K562 (cell line): ENCODE measurements around the gene DSC1. TPM values are rescaled to one million over a fixed set of nuclear protein-coding genes. Genes with fewer than 3 reads are reported as not detected.

Experiments used
- ATAC-seq: fragments of 200-7000 bp; cut with Tn5 transposase; 3 replicates; pipeline ENCODE4 v1.9.1; 2020; ENCODE audit warnings: moderate library complexity
- BruUV-seq: library from RNA; stranded (reverse); fragments of 400-500 nt; replicated peaks from 2 replicates; lab custom pipeline; 2021; lab: Mats Ljungman, UMichigan
- CTCF ChIA-PET: fragments of 300-600 bp; formaldehyde crosslinking; extraction: SDS; loops from one replicate; lab custom pipeline; 2021; ENCODE audit warnings: low intra/inter-chr PET ratio; lab: Yijun Ruan, JAX
- POLR2A ChIA-PET: fragments of 300-600, 350-650 bp; sonication (Branson Sonifier 250); formaldehyde crosslinking; extraction: SDS; loops from one replicate; lab custom pipeline; 2021; ENCODE audit warnings: antibody characterized with exemption, inconsistent platforms; lab: Yijun Ruan, JAX
- DNase-seq, 4 experiments: peaks; one replicate each; pipeline versions ENCODE4 v3.0.0 to v3.0.0-alpha.2; 2011 to 2018; ENCODE audit warnings: low spot score in 3 of 4, mixed read lengths in 3 of 4; ENCODE audit errors: extremely low read depth in 1 of 4
- FAIRE-seq: peaks from 2 replicates; lab custom pipeline; 2011; peaks lifted over from hg19 to GRCh38; lab: Jason Lieb, UNC
- H2AFZ ChIP-seq: 2 replicates; pipeline ENCODE4 v1.6.0; 2011; ENCODE audit warnings: low read depth, low read length, control low read depth, inconsistent platforms
- H3K27ac ChIP-seq: fragments of 200-600 bp; 3 replicates; pipeline ENCODE4 v1.8.0; 2011; ENCODE audit warnings: low read depth, mild to moderate bottlenecking, control low read depth, inconsistent platforms, low read length, moderate library complexity, mixed read lengths; ENCODE audit errors: extremely low read depth
- H3K27me3 ChIP-seq, 2 experiments: fragments of 300-600 bp in 1 of 2; 2 replicates in 1 of 2; 3 replicates in 1 of 2; pipeline versions ENCODE4 v1.6.0 to v1.8.0; 2011; ENCODE audit warnings: inconsistent platforms in 2 of 2, low read length in 2 of 2, mild to moderate bottlenecking in 1 of 2, mixed read lengths in 1 of 2, moderate library complexity in 1 of 2; ENCODE audit not compliant: control insufficient read depth in 2 of 2, insufficient read depth in 2 of 2
- H3K36me3 ChIP-seq: fragments of 300-600 bp; 3 replicates; pipeline ENCODE4 v1.8.0; 2011; ENCODE audit warnings: mild to moderate bottlenecking, low read length, inconsistent platforms; ENCODE audit not compliant: control insufficient read depth, insufficient read depth
- H3K4me1 ChIP-seq, 2 experiments: fragments of 200-600 bp in 1 of 2; replicated peaks in 1 of 2; 2 replicates in 1 of 2; 3 replicates in 1 of 2; pipeline versions ENCODE4 v1.5.1 to v1.8.0; 2011; ENCODE audit warnings: inconsistent platforms in 2 of 2, low read length in 2 of 2, mild to moderate bottlenecking in 1 of 2, mixed read lengths in 1 of 2, moderate library complexity in 1 of 2; ENCODE audit not compliant: control insufficient read depth in 2 of 2, insufficient read depth in 2 of 2
- H3K4me2 ChIP-seq: 2 replicates; pipeline ENCODE4 v1.6.1; 2011; ENCODE audit warnings: low read length, control low read depth, inconsistent platforms, mixed read lengths; ENCODE audit not compliant: insufficient read depth
- H3K4me3 ChIP-seq: fragments of 200-600 bp; sonication (generic), shearing (Covaris generic); 2 replicates; pipeline ENCODE4 v1.5.1; 2016; ENCODE audit warnings: control low read depth, inconsistent platforms
- H3K79me2 ChIP-seq: fragments of 200-600 bp; 3 replicates; pipeline ENCODE4 v1.8.0; 2011; ENCODE audit warnings: low read length, inconsistent platforms; ENCODE audit not compliant: control insufficient read depth, insufficient read depth
- H3K9ac ChIP-seq, 2 experiments: 2 replicates each; pipeline versions ENCODE4 v1.6.0 to v1.6.1; 2011; ENCODE audit warnings: low read depth in 2 of 2, low read length in 2 of 2, control low read depth in 1 of 2, inconsistent platforms in 1 of 2, mild to moderate bottlenecking in 1 of 2, mixed read lengths in 1 of 2; ENCODE audit not compliant: insufficient read depth in 1 of 2
- H3K9me1 ChIP-seq: one replicate; pipeline ENCODE4 v1.6.0; 2011; ENCODE audit warnings: inconsistent platforms, mild to moderate bottlenecking, low read length, moderate library complexity; ENCODE audit not compliant: control insufficient read depth, insufficient read depth
- H3K9me3 ChIP-seq: replicated peaks from 2 replicates; pipeline ENCODE4 v1.5.1; 2011; ENCODE audit warnings: low read depth, low read length, inconsistent platforms; ENCODE audit not compliant: control insufficient read depth, insufficient read depth
- H4K20me1 ChIP-seq: replicated peaks from 2 replicates; pipeline ENCODE4 v1.6.1; 2011; ENCODE audit warnings: low read length, inconsistent platforms, mixed read lengths; ENCODE audit not compliant: control insufficient read depth, insufficient read depth
- DNMT1 ChIP-seq: fragments of 450-650 bp; IDR thresholded peaks from 2 replicates; pipeline ENCODE4 v1.6.1; 2016; ENCODE audit warnings: antibody characterized with exemption, mild to moderate bottlenecking
- ID3 ChIP-seq, 2 experiments: fragments of 250-450 bp in 1 of 2; fragments of 450-650 bp in 1 of 2; sonication (Bioruptor Pico) in 1 of 2; IDR thresholded peaks; 2 replicates each; pipeline versions ENCODE4 v1.6.1 to v1.8.0; 2016 to 2021; ENCODE audit warnings: mild to moderate bottlenecking in 2 of 2, moderate library complexity in 2 of 2, missing compliant biosample characterization in 1 of 2, missing genetic modification characterization in 1 of 2
- NR2C1 ChIP-seq, 2 experiments: fragments of 450-650 bp; IDR thresholded peaks; 2 replicates each; pipeline ENCODE4 v1.6.1; 2017; ENCODE audit warnings: mild to moderate bottlenecking in 2 of 2, antibody characterized with exemption in 1 of 2, inconsistent platforms in 1 of 2, missing compliant biosample characterization in 1 of 2, missing genetic modification characterization in 1 of 2
- ZNF41 ChIP-seq: fragments of 250-450 bp; sonication (Bioruptor Pico); conservative IDR thresholded peaks from 2 replicates; pipeline ENCODE4 v1.4.0; 2020; ENCODE audit warnings: mild to moderate bottlenecking
- WGBS: fragments of 100-300 bp; shearing (Covaris generic); methylation state at CpG from one replicate; pipeline ENCODE4 v1.1.6; 2016; ENCODE audit warnings: low coverage, mixed read lengths; ENCODE audit not compliant: insufficient coverage; ENCODE audit errors: missing lambda C conversion rate; 5-methylcytosine and 5-hydroxymethylcytosine counted together
- in situ Hi-C: fragments of 300-500 bp; cut with MboI; formaldehyde crosslinking; loops from 4 replicates; pipeline ENCODE4 v1.15.0; 2018; ENCODE audit warnings: inconsistent platforms, mixed read lengths
- intact Hi-C: fragments of 100-400 bp; cut with micrococcal nuclease; formaldehyde crosslinking; loops from 2 replicates; pipeline ENCODE4 v1.14.2; 2022
- polyA plus RNA-seq, 8 experiments: library from polyadenylated mRNA; depleted of rRNA in 4 of 8; stranded (reverse) in 5 of 8; unstranded in 3 of 8; fragments of >200 nt; fragmentation: Nextera tagmentation in 2 of 8; fragmentation: Illumina TruSeq in 1 of 8; extraction: Ambion mirVana in 2 of 8; extraction: Trizol in 1 of 8; gene quantifications; 2 replicates each; pipeline versions ENCODE4 v1.2.1 to v1.2.3, GENCODE V29; 2011 to 2014; ENCODE audit warnings: inconsistent platforms in 1 of 8, missing spikeins in 1 of 8
- total RNA-seq, 7 experiments: library from RNA; depleted of rRNA in 6 of 7; stranded (reverse); fragments of >200 nt in 6 of 7; fragmentation: Illumina TruSeq in 2 of 7; extraction: Trizol in 2 of 7; gene quantifications; 2 replicates each; pipeline versions ENCODE4 v1.2.1 to v1.2.3, GENCODE V29; 2011 to 2021; ENCODE audit warnings: low replicate concordance in 1 of 7

DSC1 gene
- total and polyA plus RNA-seq, 9 of the 15 experiments (the other 6 are each of a cell fraction or from before 2014, with no cell fraction given), result 0.04 to 0.07 (median 0.05) TPM; not detected in 4

- Histone ChIP-seq H3K4me3 (no peak overlapping the region), H3K4me1 (peaks cover 4 to 6% of the 10 kb centered on the region in 2 experiments; a peak in 3 of 5 replicates), H3K9ac (no peak overlapping the region), H3K4me2 (no peak overlapping the region), H3K36me3 (no peaks in the 10 kb centered on the region), H3K27me3 (no peaks in the 10 kb centered on the region), H3K9me1 (no peaks in the 10 kb centered on the region), H3K27ac (no peak overlapping the region), H3K9me3 (no peaks in the 10 kb centered on the region), H2AFZ (no peak overlapping the region), H4K20me1 (no peaks in the 10 kb centered on the region), H3K79me2 (no peaks in the 10 kb centered on the region)
- CTCF ChIA-PET, result no interaction called here
- in situ Hi-C loops (no loop called here), intact Hi-C loops (no loop called here)
- FAIRE-seq (no peak), DNase-seq (no peak), ATAC-seq (no peak)
- no TSS peak for BruUV-seq
- POLR2A ChIA-PET, result no interaction called here
- 22% methylated on average over 4 of the region's 4 CpGs for WGBS
- TF ChIP-seq ID3 (CRISPR knock-in tag; IDR thresholded peaks at IDR 0.05), result no peak
- TF ChIP-seq ID3 (tag; IDR thresholded peaks at IDR 0.05), result 0 out of 2 replicates have a peak, but pooled peaks have one; percentile 44
- TF ChIP-seq NR2C1 (IDR thresholded peaks at IDR 0.05), result 0 out of 2 replicates have a peak, but pooled peaks have one; percentile 15
- TF ChIP-seq NR2C1 (tag; IDR thresholded peaks at IDR 0.05), result no peak
- TF ChIP-seq DNMT1, result no peak
Observed at GRCh38 chr18:31204833-31205232, 42.2 kb upstream of the DSC1 start.

GRCh38 chr18:31204166-31204565 lies 41.5 kb upstream of the DSC1 start:
- intact Hi-C loops (no loop called here), in situ Hi-C loops (no loop called here)
- Histone ChIP-seq H3K27ac (no peak overlapping the region), H3K4me3 (no peak overlapping the region), H3K4me1 (peaks cover 4 to 6% of the 10 kb centered on the region in 2 experiments; a peak in 3 of 5 replicates), H3K9ac (no peak overlapping the region), H3K9me1 (no peaks in the 10 kb centered on the region), H4K20me1 (no peaks in the 10 kb centered on the region), H3K27me3 (no peaks in the 10 kb centered on the region), H3K36me3 (no peaks in the 10 kb centered on the region), H2AFZ (no peak overlapping the region), H3K4me2 (no peak overlapping the region), H3K9me3 (no peaks in the 10 kb centered on the region), H3K79me2 (no peaks in the 10 kb centered on the region)
- ChIA-PET CTCF (no interaction called here), POLR2A (no interaction called here)
- WGBS, result 39% methylated on average over 2 of the region's 2 CpGs
- FAIRE-seq (no peak), DNase-seq (no peak), ATAC-seq (no peak)
- no TSS peak for BruUV-seq
- TF ChIP-seq ZNF41, result no peak
